ENCODE results near the gene RAB25.
"Not testable (repeated sequence)": the region's sequence is repeated elsewhere in the genome, so short reads cannot be mapped to it uniquely, and the experiment has no call there.

Gene RAB25

DNA sequence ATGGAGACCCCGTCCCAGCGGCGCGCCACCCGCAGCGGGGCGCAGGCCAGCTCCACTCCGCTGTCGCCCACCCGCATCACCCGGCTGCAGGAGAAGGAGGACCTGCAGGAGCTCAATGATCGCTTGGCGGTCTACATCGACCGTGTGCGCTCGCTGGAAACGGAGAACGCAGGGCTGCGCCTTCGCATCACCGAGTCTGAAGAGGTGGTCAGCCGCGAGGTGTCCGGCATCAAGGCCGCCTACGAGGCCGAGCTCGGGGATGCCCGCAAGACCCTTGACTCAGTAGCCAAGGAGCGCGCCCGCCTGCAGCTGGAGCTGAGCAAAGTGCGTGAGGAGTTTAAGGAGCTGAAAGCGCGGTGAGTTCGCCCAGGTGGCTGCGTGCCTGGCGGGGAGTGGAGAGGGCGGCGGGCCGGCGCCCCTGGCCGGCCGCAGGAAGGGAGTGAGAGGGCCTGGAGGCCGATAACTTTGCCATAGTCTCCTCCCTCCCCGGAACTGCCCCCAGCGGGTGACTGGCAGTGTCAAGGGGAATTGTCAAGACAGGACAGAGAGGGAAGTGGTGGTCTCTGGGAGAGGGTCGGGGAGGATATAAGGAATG lies 54.1 kb downstream of the RAB25 start:
- in situ Hi-C loops (cut with MboI; ENCODE audit: low sequenced_read_pairs): no loop called here

DNA sequence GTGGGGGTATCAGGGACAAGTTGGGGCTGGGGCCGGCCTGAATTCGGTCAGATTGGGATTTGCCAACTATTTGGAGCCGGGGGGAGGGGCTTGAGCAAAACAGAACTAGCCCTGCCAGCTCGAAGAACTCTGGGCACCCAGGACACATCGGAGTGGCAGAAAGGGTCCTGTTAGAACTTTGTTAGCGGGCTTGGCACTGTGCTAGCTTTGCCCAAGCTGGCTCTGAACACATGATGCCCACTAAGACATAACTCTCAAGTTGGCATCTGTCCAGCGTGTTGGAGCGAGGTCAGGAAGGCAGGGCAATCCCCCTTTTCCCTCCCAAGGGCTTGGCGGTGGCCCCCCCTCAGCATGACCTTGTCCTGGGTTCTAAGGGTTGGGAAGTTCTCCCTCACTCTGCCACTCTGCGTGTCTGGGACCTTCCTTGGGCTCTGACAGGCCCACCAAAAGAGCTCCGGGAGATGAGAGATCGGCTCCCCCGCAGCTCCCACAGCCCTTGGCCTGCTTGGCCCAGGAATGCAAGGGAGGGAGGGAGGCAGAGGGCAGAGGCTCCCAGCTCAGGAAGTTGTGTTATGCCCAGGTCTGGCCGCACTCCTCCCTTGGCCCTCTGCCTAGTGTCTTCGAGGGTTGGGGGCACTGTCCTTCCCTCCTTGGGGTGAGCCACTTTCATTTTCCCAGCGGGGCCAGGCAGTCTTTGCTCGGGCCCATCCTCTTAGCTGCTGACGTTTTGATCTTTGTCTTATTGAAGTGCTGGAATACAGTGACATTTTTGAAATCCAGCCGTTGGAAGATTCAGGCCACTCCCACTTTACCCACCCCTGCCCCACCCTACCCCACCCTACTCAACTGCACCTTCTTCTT lies 54.8 kb downstream of the RAB25 start:
- in situ Hi-C loops (cut with MboI; ENCODE audit: low sequenced_read_pairs): no loop called here

DNA sequence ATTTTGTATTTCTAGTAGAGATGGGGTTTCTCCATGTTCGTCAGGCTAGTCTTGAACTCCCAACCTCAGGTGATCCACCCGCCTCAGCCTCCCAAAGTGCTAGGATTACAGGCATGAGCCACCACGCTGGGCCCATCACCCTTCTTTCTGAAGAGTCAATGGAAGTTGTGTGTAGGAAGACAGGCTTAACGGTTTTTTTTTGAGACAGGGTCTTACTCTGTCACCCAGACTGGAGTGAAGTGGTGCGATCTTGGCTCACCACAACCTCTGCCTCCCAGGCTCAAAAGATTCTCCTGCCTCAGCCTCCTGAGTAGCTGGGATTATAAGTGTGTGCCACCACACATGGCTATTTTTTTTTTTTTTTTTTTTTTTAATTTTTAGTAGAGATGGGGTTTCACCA lies 55.8 kb downstream of the RAB25 start:
- in situ Hi-C loops (cut with MboI; ENCODE audit: low sequenced_read_pairs): not testable (repeated sequence)

DNA sequence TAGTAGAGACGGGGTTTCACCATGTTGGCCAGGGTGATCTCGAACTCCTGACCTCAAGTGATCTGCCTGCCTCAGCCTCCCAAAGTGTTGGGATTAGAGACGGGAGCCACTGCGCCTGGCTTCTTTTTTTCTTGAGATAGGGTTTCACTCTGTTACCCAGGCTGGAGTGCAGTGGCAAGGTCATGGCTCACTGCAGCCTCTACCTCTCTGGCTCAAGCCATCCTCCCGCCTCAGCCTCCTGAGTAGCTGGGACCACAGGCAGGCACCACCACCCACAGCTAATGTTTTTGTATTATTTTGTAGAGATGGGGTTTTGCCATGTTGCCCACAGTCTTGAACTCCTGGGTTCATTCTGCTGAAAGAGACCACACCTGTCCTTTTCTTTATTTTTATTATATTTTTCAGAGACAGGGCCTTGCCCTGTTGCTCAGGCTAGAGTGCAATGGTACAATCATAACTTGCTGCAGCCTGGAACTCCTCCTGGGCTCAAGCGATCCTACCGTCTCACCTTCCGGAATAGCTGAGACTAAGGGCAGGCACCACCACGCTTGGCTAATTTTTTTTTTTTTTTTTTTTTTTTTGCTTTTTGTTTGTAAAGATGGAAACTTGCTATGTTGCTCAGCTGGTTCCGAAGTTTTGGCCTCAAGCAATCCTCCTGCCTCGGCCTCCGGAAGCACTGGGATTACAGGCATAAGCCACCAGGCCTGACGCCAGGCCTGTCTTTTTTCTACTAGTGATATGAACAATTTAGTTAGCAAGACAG lies 56.6 kb downstream of the RAB25 start:
- in situ Hi-C loops (cut with MboI; ENCODE audit: low sequenced_read_pairs): no loop called here

DNA sequence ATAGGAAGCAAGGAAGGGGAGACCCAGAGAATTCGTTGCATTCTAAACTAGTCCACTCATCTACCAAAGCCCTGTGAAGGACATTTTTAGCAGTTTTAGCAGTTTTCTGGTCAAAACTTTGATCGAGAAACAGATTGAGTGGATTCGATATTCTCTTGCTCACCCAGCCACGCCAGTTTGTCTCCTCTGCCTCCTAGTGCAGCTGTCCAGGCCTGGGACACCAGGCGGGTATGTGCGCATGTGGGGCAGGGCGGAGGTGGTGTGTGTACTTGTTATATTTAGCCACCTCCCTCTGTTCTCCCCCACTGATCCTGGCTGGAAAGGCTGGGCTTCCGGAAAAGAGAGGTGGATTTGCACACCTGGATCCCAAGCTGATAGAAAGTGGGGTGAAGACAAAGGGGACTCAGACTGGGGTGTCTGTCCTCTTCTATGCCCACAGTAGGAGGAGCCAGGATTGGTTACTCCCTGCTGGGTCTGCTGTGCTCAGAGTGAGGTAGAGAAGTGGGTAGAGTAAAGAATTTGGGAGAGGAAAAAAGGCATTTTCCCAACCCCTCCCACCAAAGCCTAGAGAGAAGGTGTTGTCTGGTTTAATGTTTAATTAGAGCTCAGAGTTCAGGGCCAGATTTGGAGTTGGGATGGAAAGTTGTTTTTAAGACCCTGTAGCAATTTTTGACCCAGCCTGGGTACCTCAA lies 57.4 kb downstream of the RAB25 start:
- in situ Hi-C loops (cut with MboI; ENCODE audit: low sequenced_read_pairs): no loop called here

DNA sequence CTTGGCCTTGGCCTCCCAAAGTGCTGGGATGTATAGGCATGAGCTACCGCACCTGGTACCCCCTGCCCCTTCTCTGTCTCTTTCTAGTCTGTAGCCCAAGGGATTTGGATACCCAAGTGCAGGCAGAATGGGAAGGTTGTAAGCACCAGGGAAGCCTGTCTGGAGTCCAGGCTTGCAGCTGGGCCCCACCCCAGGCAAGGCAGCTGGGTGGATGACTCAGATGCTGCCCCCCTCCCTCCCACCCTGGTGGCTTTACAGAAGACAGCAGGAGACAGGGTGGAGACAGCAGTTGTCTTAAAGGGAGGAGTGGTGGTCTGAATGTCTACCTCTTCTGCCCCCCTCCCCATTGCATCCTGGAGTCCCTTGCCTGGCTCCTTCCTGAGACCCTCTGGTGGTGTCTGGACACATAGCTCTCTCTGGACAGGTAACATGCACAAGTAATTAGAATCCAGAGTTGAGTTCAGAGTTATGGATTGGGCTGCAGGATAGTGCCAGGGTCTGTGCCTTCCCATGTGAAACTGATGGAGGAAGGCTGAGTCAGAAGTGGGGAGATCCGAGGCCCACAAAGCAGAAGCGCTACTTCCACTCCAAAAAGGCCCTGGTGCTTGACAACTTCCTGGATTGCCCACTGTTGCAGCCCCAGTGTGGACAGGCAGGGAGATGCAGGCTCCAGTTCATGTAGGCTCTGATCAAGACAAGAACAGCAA lies 58.7 kb downstream of the RAB25 start:
- in situ Hi-C loops (cut with MboI; ENCODE audit: low sequenced_read_pairs): no loop called here
